Ishikawa (cell line): ENCODE data around the gene PLAAT2.

Experiments used
- CEBPB ChIP-seq: IDR thresholded peaks from 2 replicates; pipeline ENCODE4 v1.6.1; 2012
- RAD21 ChIP-seq: IDR thresholded peaks from 2 replicates; pipeline ENCODE4 v1.6.1; 2012; ENCODE audit warnings: low read depth
- REST ChIP-seq: IDR thresholded peaks from 2 replicates; pipeline ENCODE4 v1.6.1; 2012; ENCODE audit warnings: low read depth, mild to moderate bottlenecking
- TAF1 ChIP-seq: IDR thresholded peaks from 2 replicates; pipeline ENCODE4 v1.6.1; 2012; ENCODE audit warnings: low read depth, mild to moderate bottlenecking
- TCF12 ChIP-seq: IDR thresholded peaks from 2 replicates; pipeline ENCODE4 v1.6.1; 2012; ENCODE audit warnings: low read depth
- TEAD4 ChIP-seq: IDR thresholded peaks from 2 replicates; pipeline ENCODE4 v1.6.1; 2012
- USF1 ChIP-seq: IDR thresholded peaks from 2 replicates; pipeline ENCODE4 v1.6.1; 2012

GRCh38 chr11:63603180-63603518 is 40.0 kb upstream of the PLAAT2 start:
- TF ChIP-seq USF1 = no peak
- TF ChIP-seq CEBPB = no peak
- no peak for TF ChIP-seq RAD21
- TF ChIP-seq TCF12 = no peak
- no peak for TF ChIP-seq REST
- no peak for TF ChIP-seq TAF1
- no peak for TF ChIP-seq TEAD4
